Tracheal epithelial cell (primary cell): ENCODE results near the gene SORD. TPM values are rescaled to one million over a fixed set of nuclear protein-coding genes. Genes with fewer than 3 reads are reported as not detected.

Source experiments
- total RNA-seq: library from RNA; depleted of rRNA; stranded (reverse); fragments of >200 nt; gene quantifications from 2 replicates; pipeline ENCODE4 v1.2.1, GENCODE V29; 2014

Gene SORD
- total RNA-seq, result 25.4 and 26.0 TPM in 2 replicates

GRCh38 chr15:45022871-45023658 is at the start of gene SORD:
Gene SORD (plus strand): TSS chr15:45023195. CDS start chr15:45023284, 89 bp downstream.

GRCh38 chr15:45114076-45114750 is 91.2 kb downstream of the SORD start, which contains the start of the genes DUOX2 and DUOXA2:
Gene DUOX2 (minus strand): TSS chr15:45114172. CDS start chr15:45113411, 761 bp downstream.
Gene DUOXA2 (plus strand): TSS chr15:45114326. CDS start chr15:45114606, 280 bp downstream.

Other genes starting within 250 kb of the SORD start
- not detected in 2 replicates for gene TERB2, start 66.5 kb upstream of the SORD start, total RNA-seq
- gene DUOX2, start 91.0 kb downstream of the SORD start, total RNA-seq, result 1.3 and 1.9 TPM in 2 replicates
- not detected in 2 replicates for gene DUOXA2, start 91.1 kb downstream of the SORD start, total RNA-seq
- gene DUOXA1, start 106.7 kb downstream of the SORD start, total RNA-seq, result 30.3 and 32.3 TPM in 2 replicates
- gene DUOX1, start 106.8 kb downstream of the SORD start, total RNA-seq, result 19.0 and 34.3 TPM in 2 replicates
- 1.5 and 1.7 TPM in 2 replicates for gene SHF, start 164.8 kb downstream of the SORD start, total RNA-seq
- not detected in 2 replicates for gene SLC28A2, start 229.0 kb downstream of the SORD start, total RNA-seq